Fibroblast of pulmonary artery (primary cell): Measurements from ENCODE around the gene BMP8A.

Experiments
- DNase-seq: peaks from one replicate; pipeline ENCODE4 v3.0.0-alpha.2; 2010; ENCODE audit warnings: low read depth
- H3K4me3 ChIP-seq: replicated peaks from 2 replicates; pipeline ENCODE4 v1.5.1; 2011; ENCODE audit warnings: low read depth, mild to moderate bottlenecking, control low read depth, low read length, moderate library complexity
- TF ChIP-seq, protein P1 (sequence below): IDR thresholded peaks from 2 replicates; pipeline ENCODE4 v1.5.1; 2011; ENCODE audit warnings: mild to moderate bottlenecking, control low read depth, low read length, inconsistent platforms; ENCODE audit errors: missing control alignments

The BMP8A gene

DNA sequence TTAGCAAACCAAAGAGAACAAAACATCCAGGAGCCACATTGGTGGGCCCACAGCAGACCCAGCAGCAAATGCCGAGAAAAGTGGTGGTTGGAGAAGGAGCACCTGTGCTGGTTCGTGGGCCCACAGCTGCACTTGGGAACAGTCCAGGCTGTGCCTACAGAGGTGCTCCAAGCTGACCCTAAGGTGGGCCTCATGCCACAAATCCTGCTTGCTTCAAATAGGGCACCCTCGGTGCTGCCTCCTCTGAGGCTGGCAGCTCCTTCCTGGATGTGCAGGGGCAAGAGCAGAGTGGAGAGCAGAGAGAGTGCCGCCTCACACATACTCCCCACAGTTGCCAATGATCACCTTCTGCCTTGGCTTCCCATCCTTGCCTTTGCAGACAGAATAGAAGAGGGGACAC, 40.1 kb downstream of the BMP8A start:
- TF ChIP-seq, protein P1, sequence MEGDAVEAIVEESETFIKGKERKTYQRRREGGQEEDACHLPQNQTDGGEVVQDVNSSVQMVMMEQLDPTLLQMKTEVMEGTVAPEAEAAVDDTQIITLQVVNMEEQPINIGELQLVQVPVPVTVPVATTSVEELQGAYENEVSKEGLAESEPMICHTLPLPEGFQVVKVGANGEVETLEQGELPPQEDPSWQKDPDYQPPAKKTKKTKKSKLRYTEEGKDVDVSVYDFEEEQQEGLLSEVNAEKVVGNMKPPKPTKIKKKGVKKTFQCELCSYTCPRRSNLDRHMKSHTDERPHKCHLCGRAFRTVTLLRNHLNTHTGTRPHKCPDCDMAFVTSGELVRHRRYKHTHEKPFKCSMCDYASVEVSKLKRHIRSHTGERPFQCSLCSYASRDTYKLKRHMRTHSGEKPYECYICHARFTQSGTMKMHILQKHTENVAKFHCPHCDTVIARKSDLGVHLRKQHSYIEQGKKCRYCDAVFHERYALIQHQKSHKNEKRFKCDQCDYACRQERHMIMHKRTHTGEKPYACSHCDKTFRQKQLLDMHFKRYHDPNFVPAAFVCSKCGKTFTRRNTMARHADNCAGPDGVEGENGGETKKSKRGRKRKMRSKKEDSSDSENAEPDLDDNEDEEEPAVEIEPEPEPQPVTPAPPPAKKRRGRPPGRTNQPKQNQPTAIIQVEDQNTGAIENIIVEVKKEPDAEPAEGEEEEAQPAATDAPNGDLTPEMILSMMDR: no peak
- H3K4me3 ChIP-seq: no peak overlapping the region
- DNase-seq: no peak

DNA sequence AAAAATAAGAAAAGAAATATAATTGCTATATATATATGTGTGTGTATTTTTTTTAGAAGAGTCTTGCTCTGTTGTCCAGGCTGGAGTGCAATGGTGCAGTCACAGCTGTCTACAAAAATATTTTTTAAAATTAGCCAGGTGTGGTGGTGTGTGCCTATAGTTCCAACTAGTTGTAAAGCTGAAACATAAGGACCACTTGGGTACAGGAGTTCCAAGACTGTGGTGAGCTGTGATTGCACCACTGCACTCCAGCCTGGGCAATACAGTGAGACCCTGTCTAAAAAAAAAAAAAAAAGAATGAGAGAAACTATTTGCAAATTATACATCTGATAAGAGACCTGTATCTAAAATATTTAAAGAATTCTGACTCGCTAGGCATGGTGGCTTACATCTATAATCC, 42.0 kb downstream of the BMP8A start:
- no peak for DNase-seq
- TF ChIP-seq, protein P1: no peak
- H3K4me3 ChIP-seq: no peak overlapping the region

DNA sequence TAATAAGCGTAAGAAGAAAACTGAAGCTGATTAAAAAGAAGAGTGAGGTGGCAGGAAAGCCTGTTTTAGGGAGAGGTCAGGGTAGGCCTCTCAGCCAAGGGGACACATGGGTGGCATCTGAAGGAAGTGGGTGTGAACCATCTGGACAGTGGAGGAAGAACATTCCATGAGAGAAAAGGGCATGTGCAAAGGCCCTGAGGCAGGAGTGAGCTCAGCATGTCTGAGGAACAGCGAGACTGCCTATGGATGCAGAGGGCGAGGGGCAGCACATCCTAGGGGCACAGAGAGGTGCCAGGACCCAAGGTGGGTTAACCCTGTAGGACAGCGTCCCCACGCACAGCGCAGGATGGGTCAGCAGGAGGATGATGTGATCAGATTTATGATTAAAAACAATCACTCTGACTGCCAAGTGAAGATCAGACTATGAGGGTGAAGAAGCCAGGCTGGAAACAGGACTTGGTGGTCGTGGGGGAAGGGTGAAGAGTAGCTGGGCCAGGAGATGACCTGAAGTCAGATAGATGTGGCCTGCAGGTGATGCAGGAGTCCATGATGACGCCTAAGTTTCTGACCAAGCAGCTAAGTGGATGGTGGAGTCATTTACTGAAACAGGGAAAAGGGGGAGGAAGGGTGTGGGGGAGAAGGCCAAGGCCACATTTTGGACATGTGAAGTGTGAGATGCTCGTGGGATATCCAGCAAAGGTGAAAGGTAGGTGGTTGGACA, 47.3 kb downstream of the BMP8A start:
- no peak overlapping the region for H3K4me3 ChIP-seq
- DNase-seq: no peak
- TF ChIP-seq, protein P1: no peak

DNA sequence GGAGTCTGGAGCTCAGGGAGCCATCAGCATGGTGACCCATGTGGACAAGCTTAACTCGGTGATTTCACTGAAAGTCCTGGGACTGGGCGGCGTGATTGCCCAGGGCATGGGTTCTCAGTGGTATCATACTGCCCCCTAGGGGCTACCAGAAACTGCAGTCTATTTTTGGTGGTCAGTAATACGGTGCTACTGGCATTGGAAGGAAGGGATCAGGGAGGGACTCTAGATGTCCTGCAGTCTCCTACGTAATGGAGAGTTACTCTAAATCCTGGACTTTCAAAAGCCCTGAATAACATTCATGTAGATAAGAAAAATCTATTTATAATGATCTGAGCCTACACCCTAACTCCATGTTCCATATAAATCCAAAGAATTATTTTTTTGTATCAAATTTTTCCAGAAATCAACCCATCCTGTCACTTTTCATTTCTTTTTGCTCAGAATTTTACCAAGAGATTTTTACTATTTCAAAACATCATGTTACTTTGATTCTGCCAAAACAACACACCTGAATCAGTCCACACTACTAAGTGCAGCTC, 47.9 kb downstream of the BMP8A start:
- peak; percentile 84 for DNase-seq
- no peak overlapping the region for H3K4me3 ChIP-seq
- TF ChIP-seq, protein P1: peak; percentile 98

DNA sequence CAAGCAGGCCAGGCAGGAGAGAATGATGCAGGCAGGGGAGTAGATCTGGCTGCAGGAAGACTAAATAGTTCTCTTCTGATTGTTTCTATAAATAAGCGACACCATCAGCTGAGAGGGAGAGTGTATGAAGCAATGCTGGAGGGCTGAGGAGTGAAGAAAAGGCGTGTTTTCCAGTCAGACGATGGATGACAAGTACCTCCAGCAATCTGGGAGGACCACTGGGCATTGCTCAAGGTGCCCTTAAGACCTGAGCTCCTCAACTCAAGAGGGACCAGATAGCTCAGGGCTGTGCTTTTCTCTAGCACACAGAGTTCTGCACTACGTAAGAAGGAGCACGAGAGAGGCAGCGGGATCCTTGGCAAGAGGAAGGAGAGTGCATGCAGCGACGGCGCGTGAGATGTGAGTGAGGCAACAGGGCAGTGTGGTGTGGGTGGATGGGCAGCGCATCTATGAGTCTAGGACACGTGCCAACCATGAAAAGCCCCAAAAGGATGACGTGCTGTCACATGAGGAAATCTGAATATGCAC, 49.1 kb downstream of the BMP8A start:
- H3K4me3 ChIP-seq: no peak overlapping the region
- DNase-seq: peak; percentile 51

DNA sequence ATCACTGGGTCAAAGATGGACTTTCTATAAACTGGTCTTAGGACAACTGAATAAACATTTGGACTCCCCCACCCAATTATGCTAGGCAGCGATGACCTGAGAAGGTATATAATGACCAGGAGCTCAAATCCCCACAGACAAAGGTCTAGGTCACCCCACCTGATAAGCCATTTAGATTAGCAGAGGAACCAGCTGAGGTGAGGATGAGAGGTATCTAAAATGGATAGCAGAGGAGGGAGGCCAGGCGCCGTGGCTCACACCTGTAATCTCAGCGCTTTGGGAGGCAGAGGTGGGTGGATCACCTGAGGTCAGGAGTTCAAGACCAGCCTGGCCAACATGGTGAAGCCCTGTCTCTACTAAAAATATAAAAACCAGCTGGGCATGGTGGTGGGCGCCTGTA, 51.5 kb downstream of the BMP8A start:
- DNase-seq: no peak
- H3K4me3 ChIP-seq: no peak overlapping the region
- TF ChIP-seq, protein P1: no peak

More for the DNA sequence above, 49.1 kb downstream of the BMP8A start:
- TF ChIP-seq, protein P1: no peak

DNA sequence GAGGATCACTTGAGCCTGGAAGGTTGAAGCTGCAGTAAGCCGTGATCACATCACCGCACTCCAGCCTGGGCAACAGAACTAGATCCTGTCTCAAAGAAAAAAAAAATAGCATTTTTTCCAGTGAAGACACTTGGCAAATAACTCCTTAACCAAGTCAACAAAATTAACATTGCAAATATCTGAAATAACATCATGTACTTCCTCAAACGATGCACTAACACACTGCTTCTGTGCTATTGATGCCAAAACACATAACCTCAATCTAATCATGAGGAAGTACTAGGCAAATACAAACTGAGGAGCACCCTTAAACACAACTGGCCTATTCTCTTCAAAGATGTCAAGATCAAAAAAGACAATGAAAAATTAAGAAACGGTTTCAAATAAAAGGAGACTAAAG, 52.9 kb downstream of the BMP8A start:
- no peak overlapping the region for H3K4me3 ChIP-seq
- DNase-seq: no peak
- TF ChIP-seq, protein P1: no peak
